HG03378 (cell line): Measurements from ENCODE around the gene GAB2.
"Not testable (repeated sequence)": the region's sequence is repeated elsewhere in the genome, so short reads cannot be mapped to it uniquely, and the experiment has no call there.

Experiments
- ATAC-seq: cut with Tn5 transposase; IDR thresholded peaks from one replicate; pipeline ENCODE4 v1.9.1; 2021; ENCODE audit warnings: mild to moderate bottlenecking, moderate library complexity; ENCODE audit not compliant: unreplicated experiment

Gene GAB2

DNA sequence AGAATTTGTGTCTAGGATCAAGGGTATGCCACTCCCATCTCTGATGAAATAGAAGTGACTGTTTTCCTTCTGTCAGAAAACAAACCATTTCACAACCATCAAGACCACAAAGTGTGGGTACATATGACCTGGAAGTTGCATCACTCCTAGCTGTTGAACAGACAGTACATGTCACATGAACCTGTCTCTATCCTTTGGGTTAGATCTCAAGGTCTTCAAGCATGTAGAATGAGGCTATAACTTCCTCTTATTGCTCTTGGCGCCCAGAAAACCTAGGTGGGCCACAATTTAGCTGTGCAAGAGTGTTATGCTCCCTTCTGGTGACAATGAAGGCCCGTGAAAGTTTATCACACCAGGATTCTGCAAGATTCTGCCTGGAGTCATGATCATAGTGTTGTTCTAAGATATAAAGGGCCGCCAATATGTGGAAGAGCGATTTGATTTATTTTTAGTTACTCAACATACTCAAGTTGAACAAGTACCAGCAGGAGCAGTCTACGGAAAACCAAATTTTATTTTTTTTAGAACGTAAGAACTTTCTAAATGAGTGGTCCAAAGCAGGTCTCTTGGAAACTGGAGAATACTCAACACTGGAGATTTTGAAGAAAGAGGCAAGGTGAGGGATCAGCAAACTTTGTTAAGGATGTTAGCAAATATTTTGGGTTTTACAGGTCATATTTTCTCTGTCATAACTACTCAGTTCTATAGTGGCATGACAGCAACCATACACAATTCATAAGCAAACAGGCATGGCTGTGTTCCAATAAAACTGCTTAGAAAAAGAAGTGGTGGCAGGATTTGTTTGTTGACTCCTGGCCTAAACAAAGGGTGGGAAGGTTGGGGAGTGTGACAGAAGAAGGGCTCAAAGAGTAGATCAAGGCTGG is 127.1 kb downstream of the GAB2 start:
- no peak for ATAC-seq

GRCh38 chr11:78289552-78290292 is 127.9 kb downstream of the GAB2 start:
- no peak for ATAC-seq

DNA sequence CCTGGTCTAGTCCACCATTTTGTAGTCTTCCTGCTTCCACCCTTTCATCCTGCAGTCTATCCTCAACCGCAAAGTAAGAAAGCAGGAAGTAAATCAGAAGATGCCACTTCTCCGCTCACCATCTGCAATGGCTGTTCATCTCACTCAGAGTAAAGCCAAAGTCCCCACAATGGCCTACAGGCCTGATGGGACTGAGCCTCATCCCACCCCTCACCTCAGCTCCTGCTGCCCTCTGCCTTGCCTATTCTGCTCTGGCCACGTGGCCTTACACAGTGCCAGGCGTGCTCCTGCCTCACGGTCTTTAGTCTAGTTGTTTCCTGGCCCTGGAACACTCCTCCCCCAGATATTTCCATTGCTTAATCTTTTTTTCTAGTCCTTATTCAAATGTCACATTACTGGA is 133.4 kb downstream of the GAB2 start:
- no peak for ATAC-seq

DNA sequence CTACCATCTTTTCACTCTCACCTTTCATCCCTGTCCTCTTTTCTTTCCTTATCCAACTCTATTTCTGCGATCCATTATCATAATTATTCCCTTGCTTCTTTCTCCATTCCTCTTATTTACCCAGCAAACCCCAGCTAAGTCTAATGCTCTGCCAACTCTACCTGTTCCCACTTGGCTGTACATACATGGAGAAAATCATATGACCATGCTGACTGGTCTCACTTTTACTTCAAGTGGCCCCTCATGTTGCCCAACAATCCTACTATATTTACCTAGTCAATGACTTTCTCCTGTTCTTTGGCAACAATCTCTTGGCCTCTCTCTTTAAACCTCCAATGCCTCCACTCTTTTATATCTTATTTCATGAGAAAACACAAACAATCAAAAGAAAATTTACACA is 134.8 kb downstream of the GAB2 start:
- no peak for ATAC-seq

GRCh38 chr11:78281511-78281910 is 136.1 kb downstream of the GAB2 start:
- no peak for ATAC-seq

DNA sequence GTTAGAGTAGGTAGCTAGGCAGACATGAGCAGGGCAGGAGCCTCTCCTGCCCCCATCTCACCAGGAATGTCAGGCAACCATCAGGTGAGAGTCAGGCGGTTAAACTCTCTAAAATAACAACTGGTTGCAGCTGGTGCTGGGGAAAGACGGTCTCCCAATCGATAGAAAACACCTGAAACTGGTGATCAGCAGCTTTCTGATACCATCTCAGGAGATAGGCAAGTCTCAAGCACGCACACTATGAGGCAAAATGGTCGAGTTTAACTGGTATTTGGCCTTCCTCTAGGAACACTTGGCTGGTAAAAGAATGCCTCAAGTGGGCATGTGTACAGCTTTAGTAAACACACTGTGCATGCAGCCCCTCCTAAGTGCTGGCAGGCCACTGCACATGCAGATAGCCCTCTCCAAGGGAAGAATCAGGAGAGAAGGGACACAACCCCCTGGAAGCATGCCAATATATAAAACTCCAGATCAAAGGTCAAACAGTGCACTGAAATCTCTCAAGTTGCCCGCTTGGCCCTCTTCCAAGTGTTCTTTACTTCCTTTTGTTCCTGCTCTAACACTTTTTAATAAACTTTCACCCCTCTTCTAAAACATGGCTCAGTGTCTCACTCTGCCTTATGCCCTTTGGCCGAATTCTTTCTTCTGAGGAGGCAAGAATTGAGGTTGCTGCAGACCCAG is 140.2 kb downstream of the GAB2 start:
- no peak for ATAC-seq

GRCh38 chr11:78276311-78276710 is 141.3 kb downstream of the GAB2 start:
- ATAC-seq = no peak

DNA sequence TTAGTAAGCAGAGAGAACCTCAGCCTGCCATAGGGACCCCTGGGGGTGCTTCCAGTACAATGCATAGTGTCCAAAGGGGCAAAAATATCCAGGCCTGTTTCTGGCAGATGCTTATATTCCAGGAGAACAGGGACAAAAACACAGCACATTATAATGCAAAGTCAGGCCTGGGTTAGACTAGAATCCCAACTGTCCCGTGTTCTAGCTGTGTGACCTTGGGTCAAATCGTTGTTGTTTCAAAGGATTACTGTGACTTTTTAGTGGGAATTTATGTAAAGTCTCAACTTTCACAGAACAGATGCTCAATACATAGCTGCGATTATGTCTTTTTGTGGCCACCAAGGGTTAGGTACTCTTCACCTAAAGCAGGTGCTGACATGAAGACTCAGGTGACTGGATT is 142.9 kb downstream of the GAB2 start:
- no peak for ATAC-seq

DNA sequence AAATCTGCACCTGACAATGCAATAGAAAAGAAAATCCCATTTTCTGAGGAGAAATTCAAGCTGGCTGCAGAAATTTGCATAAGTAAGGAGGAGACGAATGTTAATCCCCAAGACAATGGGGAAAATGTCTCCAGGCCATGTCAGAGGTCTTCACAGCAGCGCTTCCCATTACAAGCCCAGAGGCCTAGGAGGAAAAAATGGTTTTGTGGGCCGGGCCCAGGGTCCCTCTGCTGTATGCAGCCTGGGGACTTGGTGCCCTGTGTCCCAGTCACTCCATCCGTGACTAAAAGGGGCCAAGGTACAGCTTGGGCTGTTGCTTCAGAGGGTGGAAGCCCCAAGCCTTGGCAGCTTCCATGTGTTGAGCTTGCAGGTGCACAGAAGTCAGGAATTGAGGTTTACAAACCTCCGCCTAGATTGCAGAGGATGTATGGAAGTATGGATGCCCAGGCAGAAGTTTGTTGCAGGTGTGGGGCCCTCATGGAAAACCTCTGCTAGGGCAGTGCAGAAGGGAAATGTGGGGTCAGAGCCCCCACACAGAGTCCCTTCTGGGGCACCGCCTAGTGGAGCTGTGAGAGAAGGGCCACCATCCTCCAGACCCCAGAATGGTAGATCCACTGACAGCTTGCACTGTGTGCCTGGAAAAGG is 144.9 kb downstream of the GAB2 start:
- ATAC-seq = not testable (repeated sequence)

DNA sequence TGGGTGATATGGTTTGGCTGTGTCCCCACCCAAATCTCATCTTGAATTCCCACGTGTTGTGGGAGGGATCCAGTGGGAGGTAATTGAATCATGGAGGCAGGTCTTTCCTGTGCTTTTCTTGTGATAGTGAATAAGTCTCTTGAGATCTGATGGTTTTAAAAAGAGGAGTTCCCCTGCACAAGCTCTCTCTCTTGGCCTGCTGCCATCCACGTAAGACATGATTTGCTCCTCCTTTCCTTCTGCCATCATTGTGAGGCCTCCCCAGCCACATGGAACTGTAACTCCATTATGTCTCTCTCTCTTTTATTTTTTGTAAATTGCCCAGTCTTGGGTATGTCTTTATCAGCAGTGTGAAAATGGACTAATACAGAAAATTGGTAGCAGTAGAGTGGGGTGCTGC is 145.8 kb downstream of the GAB2 start:
- ATAC-seq = not testable (repeated sequence)

GRCh38 chr11:78270971-78271370 is 146.6 kb downstream of the GAB2 start:
- no peak for ATAC-seq

GRCh38 chr11:78269806-78270205 is 147.8 kb downstream of the GAB2 start:
- ATAC-seq = no peak

GRCh38 chr11:78268591-78269410 is 148.8 kb downstream of the GAB2 start:
- no peak for ATAC-seq

- no peak for ATAC-seq
Measured at GRCh38 chr11:78266451-78266850, 151.2 kb downstream of the GAB2 start.

GRCh38 chr11:78265326-78265725 is 152.3 kb downstream of the GAB2 start:
- no peak for ATAC-seq

- no peak for ATAC-seq
Measured at GRCh38 chr11:78262691-78263090, 154.9 kb downstream of the GAB2 start.

DNA sequence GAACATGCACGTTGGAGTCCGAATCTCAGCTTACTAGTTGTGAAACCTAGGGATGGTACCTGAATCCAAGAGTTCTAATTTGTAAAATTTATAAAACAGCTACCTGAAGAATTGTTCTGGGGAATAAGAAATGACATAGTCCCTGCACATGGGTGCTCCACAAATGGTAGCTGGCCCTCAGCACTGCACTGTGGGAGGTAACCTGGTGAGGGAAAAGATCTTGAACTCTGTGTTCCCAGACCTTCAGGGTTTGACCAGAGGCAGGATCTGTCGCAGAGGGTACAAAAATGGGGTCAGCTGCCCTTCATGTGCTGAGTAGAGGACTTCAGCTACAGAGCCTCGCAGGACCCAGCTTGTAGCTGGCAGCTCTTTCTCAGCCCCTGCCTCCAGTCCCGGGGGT is 155.4 kb downstream of the GAB2 start:
- ATAC-seq = no peak

DNA sequence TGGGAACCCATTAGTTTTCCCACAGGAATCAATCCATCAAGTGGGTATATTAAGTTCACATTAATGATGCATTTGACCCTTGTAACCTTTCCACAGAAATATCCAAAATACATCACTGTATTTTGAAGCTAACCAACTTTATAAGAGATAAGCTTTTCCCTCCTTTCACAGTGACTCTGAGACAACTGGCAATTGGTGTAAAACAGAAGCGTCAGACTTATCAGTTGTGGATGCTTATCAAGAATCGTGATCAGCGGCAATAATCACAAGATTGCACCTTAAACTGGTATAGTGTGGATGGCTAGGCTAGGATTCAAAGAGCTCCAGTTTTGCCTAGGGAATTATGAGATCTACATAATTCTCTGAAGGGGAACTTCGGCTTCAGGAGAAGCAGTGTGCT is 155.8 kb downstream of the GAB2 start:
- ATAC-seq = no peak

DNA sequence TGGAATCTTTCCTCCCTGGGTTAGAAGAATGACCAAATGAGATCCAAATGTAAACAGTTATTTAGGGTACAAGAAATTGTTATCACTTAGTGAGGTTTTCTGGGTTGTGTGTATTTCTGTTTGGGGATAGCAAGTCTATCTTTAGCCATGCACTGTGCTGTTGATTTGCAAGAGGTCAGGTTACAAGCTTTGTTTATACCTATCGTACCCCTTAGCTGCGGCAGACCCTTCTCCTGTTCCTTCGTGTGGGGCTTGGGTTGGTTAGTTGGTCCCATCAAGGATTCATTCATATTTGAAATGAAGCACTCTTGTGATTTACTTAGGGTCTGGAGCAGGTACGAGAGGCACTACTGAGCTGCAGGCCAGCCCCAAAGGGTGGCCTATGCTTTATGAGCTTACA is 156.3 kb downstream of the GAB2 start:
- no peak for ATAC-seq

GRCh38 chr11:78259777-78260487 is 157.7 kb downstream of the GAB2 start:
- no peak for ATAC-seq
